Choroid plexus epithelial cell (primary cell): ENCODE results near the gene CCNA1.

Source experiments
- DNase-seq: peaks from one replicate; pipeline ENCODE4 v3.0.0-alpha.2; 2010; ENCODE audit warnings: low read depth
- H3K4me3 ChIP-seq: 2 replicates; pipeline ENCODE4 v1.5.1; 2011; ENCODE audit warnings: low read depth, mild to moderate bottlenecking, control low read depth, low read length, moderate library complexity
- TF ChIP-seq, protein P1 (sequence below): conservative IDR thresholded peaks from 2 replicates; pipeline ENCODE4 v1.5.1; 2011; ENCODE audit warnings: low read depth, mild to moderate bottlenecking, control low read depth, inconsistent platforms, low read length, moderate library complexity

CCNA1 gene

DNA sequence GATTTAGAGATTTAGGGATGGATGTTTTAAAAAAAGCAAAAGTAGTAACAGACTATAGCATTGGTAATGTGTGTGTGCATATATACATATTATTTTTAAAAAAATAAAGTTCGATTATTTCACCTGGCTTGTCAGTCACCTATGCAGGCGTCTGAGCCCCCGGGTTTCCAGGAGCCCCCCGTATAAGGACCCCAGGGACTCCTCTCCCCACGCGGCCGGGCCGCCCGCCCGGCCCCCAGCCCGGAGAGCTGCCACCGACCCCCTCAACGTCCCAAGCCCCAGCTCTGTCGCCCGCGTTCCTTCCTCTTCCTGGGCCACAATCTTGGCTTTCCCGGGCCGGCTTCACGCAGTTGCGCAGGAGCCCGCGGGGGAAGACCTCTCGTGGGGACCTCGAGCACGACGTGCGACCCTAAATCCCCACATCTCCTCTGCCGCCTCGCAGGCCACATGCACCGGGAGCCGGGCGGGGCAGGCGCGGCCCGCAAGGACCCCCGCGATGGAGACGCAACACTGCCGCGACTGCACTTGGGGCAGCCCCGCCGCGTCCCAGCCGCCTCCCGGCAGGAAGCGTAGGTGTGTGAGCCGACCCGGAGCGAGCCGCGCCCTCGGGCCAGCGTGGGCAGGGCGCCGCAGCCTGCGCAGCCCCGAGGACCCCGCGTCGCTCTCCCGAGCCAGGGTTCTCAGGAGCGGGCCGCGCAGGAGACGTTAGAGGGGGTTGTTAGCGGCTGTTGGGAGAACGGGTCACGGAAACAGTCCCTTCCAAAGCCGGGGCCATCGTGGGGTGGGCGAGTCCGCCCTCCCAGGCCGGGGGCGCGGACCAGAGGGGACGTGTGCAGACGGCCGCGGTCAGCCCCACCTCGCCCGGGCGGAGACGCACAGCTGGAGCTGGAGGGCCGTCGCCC lies 840 bp upstream of the CCNA1 start:
- TF ChIP-seq, protein P1, sequence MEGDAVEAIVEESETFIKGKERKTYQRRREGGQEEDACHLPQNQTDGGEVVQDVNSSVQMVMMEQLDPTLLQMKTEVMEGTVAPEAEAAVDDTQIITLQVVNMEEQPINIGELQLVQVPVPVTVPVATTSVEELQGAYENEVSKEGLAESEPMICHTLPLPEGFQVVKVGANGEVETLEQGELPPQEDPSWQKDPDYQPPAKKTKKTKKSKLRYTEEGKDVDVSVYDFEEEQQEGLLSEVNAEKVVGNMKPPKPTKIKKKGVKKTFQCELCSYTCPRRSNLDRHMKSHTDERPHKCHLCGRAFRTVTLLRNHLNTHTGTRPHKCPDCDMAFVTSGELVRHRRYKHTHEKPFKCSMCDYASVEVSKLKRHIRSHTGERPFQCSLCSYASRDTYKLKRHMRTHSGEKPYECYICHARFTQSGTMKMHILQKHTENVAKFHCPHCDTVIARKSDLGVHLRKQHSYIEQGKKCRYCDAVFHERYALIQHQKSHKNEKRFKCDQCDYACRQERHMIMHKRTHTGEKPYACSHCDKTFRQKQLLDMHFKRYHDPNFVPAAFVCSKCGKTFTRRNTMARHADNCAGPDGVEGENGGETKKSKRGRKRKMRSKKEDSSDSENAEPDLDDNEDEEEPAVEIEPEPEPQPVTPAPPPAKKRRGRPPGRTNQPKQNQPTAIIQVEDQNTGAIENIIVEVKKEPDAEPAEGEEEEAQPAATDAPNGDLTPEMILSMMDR, result no peak
- H3K4me3 ChIP-seq, result peak overlapping the region; percentile 70
- no peak for DNase-seq

- no peak for DNase-seq
- TF ChIP-seq, protein P1, result no peak
Measured at GRCh38 chr13:36436811-36437210, 4.5 kb downstream of the CCNA1 start.

DNA sequence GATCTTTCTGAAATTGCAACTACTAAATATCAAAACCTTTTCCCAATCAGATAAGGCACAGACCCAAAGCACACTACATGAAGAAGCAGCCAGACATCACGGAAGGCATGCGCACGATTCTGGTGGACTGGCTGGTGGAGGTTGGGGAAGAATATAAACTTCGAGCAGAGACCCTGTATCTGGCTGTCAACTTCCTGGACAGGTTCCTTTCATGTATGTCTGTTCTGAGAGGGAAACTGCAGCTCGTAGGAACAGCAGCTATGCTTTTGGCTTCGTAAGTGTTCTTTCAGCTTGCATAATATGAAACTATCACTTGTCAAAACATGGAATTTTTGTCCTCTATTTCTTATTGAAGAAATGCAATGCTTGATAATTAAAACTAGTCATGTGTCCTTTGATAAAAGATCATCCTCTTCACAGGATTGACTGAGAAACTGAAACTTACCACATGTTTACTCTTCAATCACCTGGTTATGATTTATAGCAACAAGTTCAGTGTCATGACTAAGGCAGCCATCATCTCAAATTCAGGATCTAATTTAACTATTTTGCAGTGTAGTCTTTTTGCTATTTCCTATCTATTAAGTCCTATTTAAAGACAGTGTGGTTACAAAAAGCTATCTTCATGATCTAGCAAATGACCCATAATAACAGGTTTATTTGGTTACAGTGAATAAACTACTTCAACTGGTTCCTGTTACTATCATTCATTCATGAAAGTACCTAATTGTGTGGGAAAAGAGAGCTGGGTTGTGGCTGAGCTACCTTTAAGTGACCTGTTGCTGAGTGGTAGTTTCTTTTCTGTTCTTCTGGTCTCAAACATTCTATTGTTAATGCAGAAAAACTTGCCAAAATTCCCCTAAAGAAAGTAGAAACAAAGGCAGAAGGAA lies 6.5 kb downstream of the CCNA1 start:
- TF ChIP-seq, protein P1, result no peak
- DNase-seq, result no peak
- H3K4me3 ChIP-seq, result no peak overlapping the region

More at GRCh38 chr13:36436811-36437210, 4.5 kb downstream of the CCNA1 start:
- no peak overlapping the region for H3K4me3 ChIP-seq

GRCh38 chr13:36445278-36445677 lies 13.0 kb downstream of the CCNA1 start:
- H3K4me3 ChIP-seq, result no peak overlapping the region
- no peak for DNase-seq
- TF ChIP-seq, protein P1, result no peak

- TF ChIP-seq, protein P1, result no peak
- no peak overlapping the region for H3K4me3 ChIP-seq
- peak; percentile 27 for DNase-seq
Measured at GRCh38 chr13:36445891-36446351, 13.6 kb downstream of the CCNA1 start.

- peak; percentile 23 for DNase-seq
- no peak overlapping the region for H3K4me3 ChIP-seq
- TF ChIP-seq, protein P1, result no peak
Measured at GRCh38 chr13:36447501-36447900, 15.2 kb downstream of the CCNA1 start.
